Neural crest cell (in vitro differentiated cells): Measurements from ENCODE around the gene SGMS2. TPM values are rescaled to one million over a fixed set of nuclear protein-coding genes. Genes with fewer than 3 reads are reported as not detected.

Experiments
- DNase-seq: peaks from one replicate; pipeline ENCODE4 v3.0.0; 2021; ENCODE audit warnings: low read depth, mixed read lengths, low spot score
- H3K27ac Mint-ChIP-seq: one replicate; pipeline ENCODE4 v1.8.0; 2021; ENCODE audit warnings: mild to moderate bottlenecking, mixed read lengths; ENCODE audit not compliant: unreplicated experiment
- H3K27me3 Mint-ChIP-seq: 2 replicates; pipeline ENCODE4 v1.8.0; 2021; ENCODE audit warnings: low read depth, mild to moderate bottlenecking, mixed read lengths
- H3K36me3 Mint-ChIP-seq: 2 replicates; pipeline ENCODE4 v1.8.0; 2021; ENCODE audit warnings: low read depth, mild to moderate bottlenecking, mixed read lengths
- H3K4me1 Mint-ChIP-seq: 2 replicates; pipeline ENCODE4 v1.8.0; 2021; ENCODE audit warnings: mixed read lengths
- H3K4me3 Mint-ChIP-seq: one replicate; pipeline ENCODE4 v1.8.0; 2021; ENCODE audit warnings: mild to moderate bottlenecking, mixed read lengths
- H3K9me3 Mint-ChIP-seq: 2 replicates; pipeline ENCODE4 v1.8.0; 2021; ENCODE audit warnings: mixed read lengths
- total RNA-seq: library from RNA; stranded (reverse); gene quantifications from 2 replicates; pipeline ENCODE4 v1.2.1, GENCODE V29; 2021
- TF ChIP-seq, protein P1 (sequence below): fragments of 200-600 bp; sonication (generic); conservative IDR thresholded peaks from 2 replicates; pipeline ENCODE4 v1.5.0; 2021; ENCODE audit warnings: antibody characterized with exemption, mild to moderate bottlenecking

Gene SGMS2
- total RNA-seq, 1 donor from 2014 or later = 1.4 TPM

- no peak for DNase-seq
- TF ChIP-seq, protein P1, sequence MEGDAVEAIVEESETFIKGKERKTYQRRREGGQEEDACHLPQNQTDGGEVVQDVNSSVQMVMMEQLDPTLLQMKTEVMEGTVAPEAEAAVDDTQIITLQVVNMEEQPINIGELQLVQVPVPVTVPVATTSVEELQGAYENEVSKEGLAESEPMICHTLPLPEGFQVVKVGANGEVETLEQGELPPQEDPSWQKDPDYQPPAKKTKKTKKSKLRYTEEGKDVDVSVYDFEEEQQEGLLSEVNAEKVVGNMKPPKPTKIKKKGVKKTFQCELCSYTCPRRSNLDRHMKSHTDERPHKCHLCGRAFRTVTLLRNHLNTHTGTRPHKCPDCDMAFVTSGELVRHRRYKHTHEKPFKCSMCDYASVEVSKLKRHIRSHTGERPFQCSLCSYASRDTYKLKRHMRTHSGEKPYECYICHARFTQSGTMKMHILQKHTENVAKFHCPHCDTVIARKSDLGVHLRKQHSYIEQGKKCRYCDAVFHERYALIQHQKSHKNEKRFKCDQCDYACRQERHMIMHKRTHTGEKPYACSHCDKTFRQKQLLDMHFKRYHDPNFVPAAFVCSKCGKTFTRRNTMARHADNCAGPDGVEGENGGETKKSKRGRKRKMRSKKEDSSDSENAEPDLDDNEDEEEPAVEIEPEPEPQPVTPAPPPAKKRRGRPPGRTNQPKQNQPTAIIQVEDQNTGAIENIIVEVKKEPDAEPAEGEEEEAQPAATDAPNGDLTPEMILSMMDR = no peak
- no peaks in the 10 kb centered on the region for H3K36me3 Mint-ChIP-seq
- no peak overlapping the region for H3K27ac Mint-ChIP-seq
- no peak overlapping the region for H3K4me3 Mint-ChIP-seq
- no peaks in the 10 kb centered on the region for H3K4me1 Mint-ChIP-seq
- no peaks in the 10 kb centered on the region for H3K27me3 Mint-ChIP-seq
- H3K9me3 Mint-ChIP-seq = no peaks in the 10 kb centered on the region
Measured at GRCh38 chr4:107870236-107870635, 45.5 kb downstream of the SGMS2 start.

GRCh38 chr4:107870916-107871786 is 46.4 kb downstream of the SGMS2 start:
- H3K36me3 Mint-ChIP-seq = no peaks in the 10 kb centered on the region
- no peaks in the 10 kb centered on the region for H3K9me3 Mint-ChIP-seq
- DNase-seq = no peak
- H3K4me3 Mint-ChIP-seq = no peak overlapping the region
- H3K27ac Mint-ChIP-seq = no peak overlapping the region
- H3K27me3 Mint-ChIP-seq = no peaks in the 10 kb centered on the region
- TF ChIP-seq, protein P1 = no peak
- no peaks in the 10 kb centered on the region for H3K4me1 Mint-ChIP-seq

DNA sequence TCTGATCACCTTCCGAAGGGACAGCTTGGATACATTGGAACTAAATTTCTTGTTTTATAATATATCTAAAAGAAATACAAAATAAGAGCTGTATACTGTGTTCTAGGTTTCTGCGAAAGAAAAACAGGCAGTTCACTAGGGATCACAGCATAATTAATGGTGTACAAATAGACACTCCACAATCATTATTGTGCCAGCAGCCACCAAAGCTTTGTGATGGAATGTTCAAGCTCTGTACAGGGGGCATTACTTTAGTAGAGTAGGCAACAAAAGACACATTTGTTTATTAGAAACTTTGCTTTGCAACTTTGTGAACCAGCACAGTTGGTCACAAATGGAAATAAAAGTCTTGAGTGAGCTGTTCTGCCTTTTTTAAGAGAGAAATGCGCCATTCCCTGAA is 49.3 kb downstream of the SGMS2 start:
- Mint-ChIP-seq H3K4me1 (no peaks in the 10 kb centered on the region), H3K27me3 (no peaks in the 10 kb centered on the region)

GRCh38 chr4:107876099-107876498 is 51.4 kb downstream of the SGMS2 start:
- H3K4me3 Mint-ChIP-seq = no peak overlapping the region
- H3K9me3 Mint-ChIP-seq = no peaks in the 10 kb centered on the region
- no peak for DNase-seq
- H3K36me3 Mint-ChIP-seq = no peaks in the 10 kb centered on the region
- H3K4me1 Mint-ChIP-seq = no peaks in the 10 kb centered on the region
- TF ChIP-seq, protein P1 = no peak
- no peaks in the 10 kb centered on the region for H3K27me3 Mint-ChIP-seq
- no peak overlapping the region for H3K27ac Mint-ChIP-seq

More for the DNA sequence above, 49.3 kb downstream of the SGMS2 start:
- no peaks in the 10 kb centered on the region for H3K36me3 Mint-ChIP-seq
- H3K9me3 Mint-ChIP-seq = no peaks in the 10 kb centered on the region
- H3K27ac Mint-ChIP-seq = no peak overlapping the region
- TF ChIP-seq, protein P1 = no peak
- no peak for DNase-seq
- no peak overlapping the region for H3K4me3 Mint-ChIP-seq

- Mint-ChIP-seq H3K4me3 (no peak overlapping the region), H3K27me3 (no peaks in the 10 kb centered on the region), H3K9me3 (no peaks in the 10 kb centered on the region), H3K27ac (no peak overlapping the region), H3K36me3 (no peaks in the 10 kb centered on the region), H3K4me1 (no peaks in the 10 kb centered on the region)
- TF ChIP-seq, protein P1 = no peak
- DNase-seq = no peak
Measured at GRCh38 chr4:107877361-107877760, 52.6 kb downstream of the SGMS2 start.
